VCaP (cell line): ENCODE results near the gene HOXB9.

ENCODE experiments used
- H3K27ac ChIP-seq: fragments of 450-650 bp; 2 replicates; pipeline ENCODE4 v1.5.1; 2017
- CTCF ChIP-seq: fragments of 450-650 bp; conservative IDR thresholded peaks from 2 replicates; pipeline ENCODE4 v1.5.1; 2017; ENCODE audit warnings: mild to moderate bottlenecking, moderate library complexity

HOXB9 gene

GRCh38 chr17:48605409-48605919 lies 20.7 kb downstream of the HOXB9 start:
- no peak overlapping the region for H3K27ac ChIP-seq
- no peak for TF ChIP-seq CTCF

GRCh38 chr17:48604770-48605329 lies 21.3 kb downstream of the HOXB9 start, which contains the start of gene HOXB6:
Gene HOXB6, minus strand, starts transcription at chr17:48604986. Its CDS starts 6,836 bp downstream, at chr17:48598150.
- TF ChIP-seq CTCF: no peak
- no peak within 1 kb of the TSS for H3K27ac ChIP-seq

GRCh38 chr17:48603959-48604769 lies 22.0 kb downstream of the HOXB9 start:
- TF ChIP-seq CTCF: no peak
- H3K27ac ChIP-seq: no peak overlapping the region

- TF ChIP-seq CTCF: no peak
- H3K27ac ChIP-seq: no peak overlapping the region
These were observed 24.4 kb downstream of the HOXB9 start for GRCh38 chr17:48601539-48602425.

- no peak overlapping the region for H3K27ac ChIP-seq
- TF ChIP-seq CTCF: no peak
These were observed 25.0 kb downstream of the HOXB9 start for GRCh38 chr17:48601207-48601538.

GRCh38 chr17:48600244-48601098 lies 25.7 kb downstream of the HOXB9 start:
- no peak overlapping the region for H3K27ac ChIP-seq
- TF ChIP-seq CTCF: no peak
